HFFc6 (cell line): ENCODE data around the gene SPP1. TPM values are rescaled to one million over a fixed set of nuclear protein-coding genes. Genes with fewer than 3 reads are reported as not detected.
A peak's percentile ranks its signal among the peaks of the same experiment; 100 is the strongest.

Experiments
- DNase-seq: peaks from one replicate; pipeline ENCODE4 v3.0.0-alpha.2; 2018
- H3K27ac Mint-ChIP-seq: 2 replicates; pipeline ENCODE4 v1.8.0; 2020; ENCODE audit warnings: mild to moderate bottlenecking, mixed read lengths
- H3K27me3 Mint-ChIP-seq: 2 replicates; pipeline ENCODE4 v1.8.0; 2021; ENCODE audit warnings: mild to moderate bottlenecking, moderate library complexity, mixed read lengths; ENCODE audit not compliant: insufficient read depth
- H3K36me3 Mint-ChIP-seq: 2 replicates; pipeline ENCODE4 v1.8.0; 2021; ENCODE audit warnings: low read depth, mixed read lengths
- H3K4me1 Mint-ChIP-seq: 2 replicates; pipeline ENCODE4 v1.8.0; 2020; ENCODE audit warnings: low read depth, mixed read lengths
- H3K4me3 Mint-ChIP-seq: 2 replicates; pipeline ENCODE4 v1.8.0; 2020; ENCODE audit warnings: mild to moderate bottlenecking, moderate library complexity, mixed read lengths
- H3K9me3 Mint-ChIP-seq: 2 replicates; pipeline ENCODE4 v1.8.0; 2020; ENCODE audit warnings: mild to moderate bottlenecking, mixed read lengths
- CTCF ChIP-seq: fragments of 200-600 bp; sonication (generic); IDR thresholded peaks from 2 replicates; pipeline ENCODE4 v1.5.0; 2021; ENCODE audit warnings: antibody characterized with exemption, mild to moderate bottlenecking
- total RNA-seq, 6 experiments: library from RNA; stranded (reverse); fragmentation: NEBNext Ultra II Directional; extraction: Animal tissue kit (Norgen Biotek cat#: 25700); gene quantifications; 2 replicates in 1 of 6; 3 replicates in 5 of 6; pipeline ENCODE4 v1.2.3, GENCODE V29; 2021

SPP1 gene
- total RNA-seq, 6 experiments from 2014 or later, result 5.9 to 10.8 (median 7.1) TPM

DNA sequence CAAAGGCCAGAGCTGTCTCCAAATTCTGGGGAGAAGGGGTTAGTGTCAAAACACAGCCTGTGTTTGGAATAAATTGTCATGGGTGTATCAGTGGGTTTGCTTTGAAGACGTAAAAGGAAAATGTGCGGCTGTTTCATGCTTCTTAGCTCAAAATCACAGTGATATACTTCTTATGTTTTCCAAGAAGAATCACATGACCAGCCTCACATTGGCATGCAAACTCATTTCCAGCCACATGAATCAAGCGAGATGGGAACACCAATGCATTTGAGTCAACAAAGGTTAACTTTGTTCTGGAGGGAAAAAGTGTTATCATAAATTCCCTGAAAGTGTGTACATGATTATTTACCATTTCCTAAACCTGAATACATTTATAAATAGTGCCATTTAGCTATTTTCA, 19.0 kb upstream of the SPP1 start:
- TF ChIP-seq CTCF, result no peak
- Mint-ChIP-seq H3K27ac (no peak overlapping the region), H3K4me1 (no peaks in the 10 kb centered on the region), H3K9me3 (no peaks in the 10 kb centered on the region), H3K4me3 (no peak overlapping the region), H3K36me3 (no peaks in the 10 kb centered on the region), H3K27me3 (peaks cover 4% of the 10 kb centered on the region; the same call in 1 of the 2 replicates)
- no peak for DNase-seq

DNA sequence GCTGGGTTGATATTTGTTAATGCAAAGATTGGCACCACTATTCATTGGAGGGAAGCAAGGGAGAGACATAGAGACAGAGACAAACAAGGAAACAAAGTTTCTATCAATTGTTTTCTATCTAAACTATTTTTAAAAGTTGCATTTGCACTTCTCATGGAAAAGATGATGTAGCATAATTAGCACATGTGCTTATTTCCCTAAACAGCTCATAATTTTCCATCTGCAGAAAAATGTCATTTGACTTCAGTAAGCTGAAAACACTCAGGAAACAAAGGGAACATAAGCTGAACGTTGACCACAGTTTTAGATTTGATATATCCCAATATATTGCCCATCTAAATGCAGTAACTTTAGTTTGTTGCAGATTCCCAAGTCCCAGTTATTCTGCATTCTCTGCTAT, 18.5 kb upstream of the SPP1 start:
- no peak overlapping the region for H3K27ac Mint-ChIP-seq
- no peak for TF ChIP-seq CTCF
- no peaks in the 10 kb centered on the region for H3K36me3 Mint-ChIP-seq
- H3K27me3 Mint-ChIP-seq, result peaks cover 4% of the 10 kb centered on the region; the same call in 1 of the 2 replicates
- no peaks in the 10 kb centered on the region for H3K9me3 Mint-ChIP-seq
- no peak for DNase-seq
- peaks cover 4% of the 10 kb centered on the region for H3K4me1 Mint-ChIP-seq
- no peak overlapping the region for H3K4me3 Mint-ChIP-seq

GRCh38 chr4:87961993-87962392, 13.5 kb upstream of the SPP1 start:
- H3K4me3 Mint-ChIP-seq, result no peak overlapping the region
- H3K36me3 Mint-ChIP-seq, result no peaks in the 10 kb centered on the region
- H3K27ac Mint-ChIP-seq, result no peak overlapping the region
- no peaks in the 10 kb centered on the region for H3K9me3 Mint-ChIP-seq
- peak; percentile 32 for DNase-seq
- H3K4me1 Mint-ChIP-seq, result peaks cover 15% of the 10 kb centered on the region
- H3K27me3 Mint-ChIP-seq, result no peaks in the 10 kb centered on the region
- no peak for TF ChIP-seq CTCF

DNA sequence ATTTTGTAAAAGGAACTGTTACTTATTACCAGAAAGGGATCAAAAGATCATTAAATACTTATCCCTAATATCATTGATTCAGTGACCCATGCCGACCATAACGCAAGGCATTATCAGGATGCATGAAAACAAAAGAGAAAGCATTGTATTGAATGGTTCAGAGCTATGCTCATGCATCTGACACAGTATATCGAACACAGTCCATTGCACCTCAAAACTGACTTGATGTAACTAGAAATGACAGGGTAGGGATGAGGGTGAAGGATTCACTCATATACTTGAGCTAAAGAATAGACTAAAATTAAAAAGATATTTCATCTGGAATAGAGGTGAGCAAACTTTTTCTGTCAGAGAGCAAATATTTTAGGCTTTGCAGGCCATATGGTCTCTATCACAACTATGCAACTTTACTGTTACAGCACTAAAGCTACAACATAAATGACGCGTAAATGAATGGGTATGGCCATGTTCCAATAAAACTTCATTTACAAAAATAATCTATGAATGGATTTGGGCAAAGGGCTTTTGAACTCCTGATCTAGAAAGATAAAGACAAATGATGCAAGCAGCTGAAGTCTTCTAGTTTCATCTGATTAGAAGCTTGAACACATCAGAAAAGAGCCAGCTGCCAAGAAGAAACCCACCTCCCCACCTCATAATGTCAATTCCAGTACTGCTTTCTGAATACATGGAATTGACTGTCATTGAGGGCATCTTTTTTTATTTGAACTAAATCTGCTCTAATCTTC, 12.9 kb upstream of the SPP1 start:
- H3K27me3 Mint-ChIP-seq, result peaks cover 3% of the 10 kb centered on the region; the same call in 1 of the 2 replicates
- no peak overlapping the region for H3K4me3 Mint-ChIP-seq
- H3K4me1 Mint-ChIP-seq, result peaks cover 15% of the 10 kb centered on the region
- no peak for TF ChIP-seq CTCF
- H3K9me3 Mint-ChIP-seq, result no peaks in the 10 kb centered on the region
- H3K36me3 Mint-ChIP-seq, result no peaks in the 10 kb centered on the region
- no peak overlapping the region for H3K27ac Mint-ChIP-seq
- no peak for DNase-seq

GRCh38 chr4:87965501-87965975, 10.0 kb upstream of the SPP1 start:
- Mint-ChIP-seq H3K36me3 (no peaks in the 10 kb centered on the region), H3K4me3 (no peak overlapping the region), H3K9me3 (no peaks in the 10 kb centered on the region), H3K27ac (no peak overlapping the region), H3K4me1 (peaks cover 15% of the 10 kb centered on the region), H3K27me3 (peaks cover 7% of the 10 kb centered on the region)
- TF ChIP-seq CTCF, result no peak
- no peak for DNase-seq
